ENCODE measurements around the gene ANKS3.
A peak's percentile ranks its signal among the peaks of the same experiment; 100 is the strongest.

ANKS3 gene

GRCh38 chr16:4675864-4676786 lies 57.9 kb downstream of the ANKS3 start:
- no peaks in the 10 kb centered on the region for H3K9me3 ChIP-seq (ENCODE audit: control insufficient read depth, insufficient read depth, low read depth, low read length)
- H3K9ac ChIP-seq (ENCODE audit: low read length): no peak overlapping the region
- H3K36me3 ChIP-seq (ENCODE audit: control insufficient read depth, insufficient read depth, low read length): peaks cover 42% of the 10 kb centered on the region
- H3K4me1 ChIP-seq (ENCODE audit: control insufficient read depth, insufficient read depth, low read length): peaks cover 4% of the 10 kb centered on the region; the same call in 1 of the 2 replicates
- peak overlapping the region; percentile 51; the same call in 1 of the 2 replicates for H3K27ac ChIP-seq (ENCODE audit: low read depth, low read length)
- H3K4me3 ChIP-seq (ENCODE audit: low read depth, low read length): no peak overlapping the region
- no peaks in the 10 kb centered on the region for H3K27me3 ChIP-seq (ENCODE audit: control insufficient read depth, insufficient read depth, low read length)

DNA sequence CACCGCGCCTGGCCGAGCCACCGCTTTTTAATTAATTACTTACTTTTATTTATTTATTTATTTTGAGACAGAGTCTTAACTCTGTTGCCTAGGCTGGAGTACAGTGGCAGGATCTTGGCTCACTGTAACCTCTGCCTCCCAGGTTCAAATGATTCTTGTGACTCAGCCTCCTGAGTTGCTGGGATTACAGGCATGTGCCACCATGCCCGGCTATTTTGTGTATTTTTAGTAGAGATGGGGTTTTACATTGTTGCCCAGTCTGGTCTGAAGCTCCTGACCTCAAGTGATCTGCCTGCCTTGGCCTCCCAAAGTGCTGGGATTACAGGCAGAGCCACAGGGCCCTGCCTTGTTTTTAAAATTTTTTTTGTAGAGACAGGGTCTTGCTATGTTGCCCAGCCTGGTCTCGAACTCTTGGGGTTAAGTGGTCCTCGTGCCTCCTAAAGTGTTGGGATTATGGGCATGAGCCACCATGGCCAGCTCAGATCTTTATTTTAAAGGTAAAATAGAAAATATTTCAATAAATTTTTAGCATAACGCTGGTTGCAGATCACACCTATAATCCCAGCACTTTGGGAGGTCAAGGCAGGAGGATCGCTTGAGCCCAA lies 59.0 kb downstream of the ANKS3 start:
- Histone ChIP-seq H3K9ac (ENCODE audit: low read length) (no peak overlapping the region), H3K9me3 (ENCODE audit: control insufficient read depth, insufficient read depth, low read depth, low read length) (no peaks in the 10 kb centered on the region), H3K27me3 (ENCODE audit: control insufficient read depth, insufficient read depth, low read length) (no peaks in the 10 kb centered on the region), H3K4me3 (ENCODE audit: low read depth, low read length) (no peak overlapping the region), H3K4me1 (ENCODE audit: control insufficient read depth, insufficient read depth, low read length) (peaks cover 4% of the 10 kb centered on the region; the same call in 1 of the 2 replicates), H3K36me3 (ENCODE audit: control insufficient read depth, insufficient read depth, low read length) (peaks cover 48% of the 10 kb centered on the region), H3K27ac (ENCODE audit: low read depth, low read length) (no peak overlapping the region)

GRCh38 chr16:4673387-4674046 lies 60.6 kb downstream of the ANKS3 start:
- no peak overlapping the region for H3K9ac ChIP-seq (ENCODE audit: low read length)
- no peak overlapping the region for H3K27ac ChIP-seq (ENCODE audit: low read depth, low read length)
- no peaks in the 10 kb centered on the region for H3K9me3 ChIP-seq (ENCODE audit: control insufficient read depth, insufficient read depth, low read depth, low read length)
- H3K27me3 ChIP-seq (ENCODE audit: control insufficient read depth, insufficient read depth, low read length): no peaks in the 10 kb centered on the region
- no peak overlapping the region for H3K4me3 ChIP-seq (ENCODE audit: low read depth, low read length)
- peaks cover 4% of the 10 kb centered on the region; the same call in 1 of the 2 replicates for H3K4me1 ChIP-seq (ENCODE audit: control insufficient read depth, insufficient read depth, low read length)
- H3K36me3 ChIP-seq (ENCODE audit: control insufficient read depth, insufficient read depth, low read length): peaks cover 52% of the 10 kb centered on the region

- Histone ChIP-seq H3K27me3 (ENCODE audit: control insufficient read depth, insufficient read depth, low read length) (no peaks in the 10 kb centered on the region), H3K4me3 (ENCODE audit: low read depth, low read length) (no peak overlapping the region), H3K9ac (ENCODE audit: low read length) (no peak overlapping the region), H3K9me3 (ENCODE audit: control insufficient read depth, insufficient read depth, low read depth, low read length) (no peaks in the 10 kb centered on the region), H3K4me1 (ENCODE audit: control insufficient read depth, insufficient read depth, low read length) (peaks cover 4% of the 10 kb centered on the region; the same call in 1 of the 2 replicates), H3K36me3 (ENCODE audit: control insufficient read depth, insufficient read depth, low read length) (peaks cover 80% of the 10 kb centered on the region), H3K27ac (ENCODE audit: low read depth, low read length) (no peak overlapping the region)
Observed at GRCh38 chr16:4668313-4668960, 65.6 kb downstream of the ANKS3 start.

DNA sequence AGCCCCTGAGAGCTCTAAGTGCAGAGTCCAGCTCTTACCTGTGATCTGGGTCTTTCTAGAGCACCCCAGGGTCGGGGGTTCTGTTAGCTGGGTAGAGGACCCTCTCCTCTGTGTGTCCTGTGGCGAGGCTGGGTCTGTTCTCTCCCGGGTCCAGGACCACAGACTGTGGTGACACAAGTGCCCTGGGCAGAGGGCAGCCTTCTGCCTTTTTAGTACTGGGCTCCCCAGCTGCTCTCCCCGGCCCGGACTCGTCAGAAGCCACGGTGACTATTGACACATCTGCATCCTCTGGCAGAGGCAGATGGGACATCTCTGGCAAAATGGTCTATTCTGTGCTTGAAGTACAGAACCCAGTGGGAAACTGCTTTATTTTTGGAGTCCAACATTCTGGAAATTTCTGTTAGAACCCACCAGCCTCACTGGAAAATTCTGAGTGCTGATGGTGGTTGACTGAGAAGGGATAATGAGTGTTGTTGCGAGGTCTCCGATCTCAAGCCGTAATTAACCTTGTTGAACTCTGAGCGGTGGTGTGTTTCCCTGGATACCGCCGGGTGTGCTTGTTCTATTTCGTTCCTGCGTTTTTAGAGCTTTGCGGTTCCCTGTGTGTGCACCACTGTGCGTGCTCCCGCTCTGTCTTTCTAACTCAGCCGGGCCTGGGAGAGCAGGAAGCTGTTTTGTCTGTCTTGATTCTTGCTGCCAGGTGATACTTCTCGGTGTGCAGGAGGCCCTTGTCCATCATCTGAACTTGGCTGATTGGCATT lies 66.7 kb downstream of the ANKS3 start:
- Histone ChIP-seq H3K9ac (ENCODE audit: low read length) (no peak overlapping the region), H3K36me3 (ENCODE audit: control insufficient read depth, insufficient read depth, low read length) (peaks cover 72% of the 10 kb centered on the region), H3K27me3 (ENCODE audit: control insufficient read depth, insufficient read depth, low read length) (no peaks in the 10 kb centered on the region), H3K4me1 (ENCODE audit: control insufficient read depth, insufficient read depth, low read length) (peaks cover 4% of the 10 kb centered on the region; the same call in 1 of the 2 replicates), H3K9me3 (ENCODE audit: control insufficient read depth, insufficient read depth, low read depth, low read length) (no peaks in the 10 kb centered on the region), H3K27ac (ENCODE audit: low read depth, low read length) (no peak overlapping the region), H3K4me3 (ENCODE audit: low read depth, low read length) (no peak overlapping the region)

DNA sequence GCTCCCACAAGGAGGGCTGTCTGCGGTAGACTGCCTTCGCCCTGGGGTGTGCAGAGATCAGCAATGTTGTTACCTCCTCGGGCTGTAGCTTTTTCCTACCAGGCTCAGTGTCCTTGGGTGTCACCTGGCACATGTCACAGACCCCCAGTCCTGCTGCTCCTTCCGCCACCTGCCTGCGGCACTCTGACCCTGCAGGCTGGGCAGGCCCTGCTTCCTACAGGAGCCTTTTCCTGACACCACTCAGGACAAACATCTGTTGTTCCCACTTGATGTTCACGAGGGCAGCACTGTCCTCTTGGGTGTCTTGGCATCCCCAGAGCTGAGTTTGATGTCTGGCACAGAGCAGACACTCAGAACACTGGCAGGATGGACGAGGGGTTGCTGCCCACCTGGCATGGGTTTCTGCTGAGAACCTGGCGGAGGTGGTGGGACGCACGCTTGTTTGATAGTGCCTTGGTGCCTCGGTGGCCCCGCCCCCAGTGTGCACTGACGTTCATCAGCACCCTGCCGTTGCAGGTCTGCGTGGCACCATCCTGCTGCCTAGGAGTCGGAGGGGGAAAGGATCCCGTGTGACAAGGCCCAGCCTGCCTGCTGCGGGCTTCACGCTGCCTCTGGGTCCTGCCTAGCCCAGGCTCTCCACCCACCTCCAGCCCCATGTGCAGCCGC lies 67.4 kb downstream of the ANKS3 start:
- no peaks in the 10 kb centered on the region for H3K9me3 ChIP-seq (ENCODE audit: control insufficient read depth, insufficient read depth, low read depth, low read length)
- H3K9ac ChIP-seq (ENCODE audit: low read length): no peak overlapping the region
- peaks cover 71% of the 10 kb centered on the region for H3K36me3 ChIP-seq (ENCODE audit: control insufficient read depth, insufficient read depth, low read length)
- no peaks in the 10 kb centered on the region for H3K27me3 ChIP-seq (ENCODE audit: control insufficient read depth, insufficient read depth, low read length)
- peaks cover 4% of the 10 kb centered on the region; the same call in 1 of the 2 replicates for H3K4me1 ChIP-seq (ENCODE audit: control insufficient read depth, insufficient read depth, low read length)
- no peak overlapping the region for H3K27ac ChIP-seq (ENCODE audit: low read depth, low read length)
- H3K4me3 ChIP-seq (ENCODE audit: low read depth, low read length): no peak overlapping the region

DNA sequence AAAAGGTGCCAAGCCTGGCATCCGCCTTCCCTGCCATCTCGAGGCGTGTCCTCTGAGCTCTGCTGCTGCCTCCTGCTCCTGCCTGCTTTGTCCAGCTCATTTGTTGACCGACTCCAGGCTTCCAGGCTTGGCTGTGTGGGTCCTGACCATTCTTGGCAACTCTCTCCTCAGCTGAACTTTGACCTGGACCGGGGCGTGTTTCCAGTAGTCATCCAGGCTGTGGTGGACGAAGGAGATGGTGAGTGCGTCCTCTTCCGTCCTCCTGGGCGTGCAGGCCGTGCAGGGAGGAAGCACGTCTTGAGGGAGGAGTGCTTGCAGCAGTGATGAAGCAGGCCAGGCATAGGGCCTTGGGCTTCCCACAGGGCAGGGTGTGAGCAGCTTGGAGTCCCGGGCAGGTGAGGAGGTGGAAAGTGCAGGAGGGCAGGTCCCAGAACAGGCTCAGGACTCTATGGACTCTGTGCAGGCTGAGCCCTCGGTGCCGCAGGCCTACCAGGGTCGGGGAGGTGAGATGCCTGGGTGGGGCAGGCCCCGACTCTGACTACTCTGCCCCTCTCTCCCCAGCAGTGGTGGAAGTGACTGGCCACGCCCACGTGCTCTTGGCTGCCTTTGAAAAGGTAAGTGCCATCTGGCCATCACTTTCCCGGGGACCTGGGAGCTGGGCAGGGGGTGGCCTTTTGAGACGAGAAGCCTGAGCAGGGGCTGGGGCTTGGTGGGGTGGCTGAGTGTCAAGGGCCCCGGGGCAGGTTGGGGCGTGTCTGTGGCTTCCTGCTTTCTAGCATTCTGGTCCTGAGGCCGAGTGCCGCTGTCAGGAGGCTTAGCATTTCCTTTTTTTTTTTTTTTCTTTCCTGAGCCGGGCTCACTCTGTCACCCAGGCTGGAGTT lies 69.3 kb downstream of the ANKS3 start:
- Histone ChIP-seq H3K9ac (ENCODE audit: low read length) (no peak overlapping the region), H3K27me3 (ENCODE audit: control insufficient read depth, insufficient read depth, low read length) (no peaks in the 10 kb centered on the region), H3K27ac (ENCODE audit: low read depth, low read length) (no peak overlapping the region), H3K9me3 (ENCODE audit: control insufficient read depth, insufficient read depth, low read depth, low read length) (no peaks in the 10 kb centered on the region), H3K4me3 (ENCODE audit: low read depth, low read length) (no peak overlapping the region), H3K4me1 (ENCODE audit: control insufficient read depth, insufficient read depth, low read length) (peaks cover 4% of the 10 kb centered on the region; the same call in 1 of the 2 replicates), H3K36me3 (ENCODE audit: control insufficient read depth, insufficient read depth, low read length) (peaks cover 62% of the 10 kb centered on the region)

DNA sequence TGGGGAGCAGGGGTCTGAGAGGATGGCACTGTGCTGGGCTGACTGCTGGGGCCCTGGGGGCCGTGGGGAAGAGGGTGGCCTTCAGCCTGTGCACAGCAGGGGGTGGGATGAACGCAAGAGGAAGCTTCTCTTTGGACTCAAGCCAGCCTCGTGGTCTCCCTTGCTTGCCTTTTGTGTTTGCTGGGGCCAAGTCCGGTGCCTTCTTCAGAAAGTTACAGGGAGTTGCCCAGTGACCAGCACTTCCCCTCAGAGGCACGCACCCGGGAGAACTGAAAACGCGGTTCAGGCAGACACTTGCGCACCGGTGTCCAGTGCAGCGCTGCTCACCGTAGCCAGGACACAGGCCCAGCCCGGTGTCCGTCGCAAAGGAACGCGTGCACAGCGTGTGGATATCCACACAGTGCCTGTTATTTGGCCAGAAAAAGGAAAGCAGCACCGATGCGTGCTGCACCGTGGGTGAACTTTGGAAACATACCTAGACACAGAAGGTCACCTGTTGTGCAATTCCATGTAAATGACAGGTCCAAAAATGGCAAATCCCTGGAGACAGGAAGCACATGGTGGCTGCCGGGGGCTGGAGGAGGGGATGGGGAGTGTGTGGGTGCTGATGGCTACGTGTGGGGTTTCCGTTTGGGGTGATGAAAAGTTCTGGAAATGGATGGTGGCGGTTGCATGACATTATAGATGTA lies 70.2 kb downstream of the ANKS3 start:
- no peak overlapping the region for H3K9ac ChIP-seq (ENCODE audit: low read length)
- no peak overlapping the region for H3K4me3 ChIP-seq (ENCODE audit: low read depth, low read length)
- H3K27ac ChIP-seq (ENCODE audit: low read depth, low read length): no peak overlapping the region
- peaks cover 59% of the 10 kb centered on the region for H3K36me3 ChIP-seq (ENCODE audit: control insufficient read depth, insufficient read depth, low read length)
- no peaks in the 10 kb centered on the region for H3K27me3 ChIP-seq (ENCODE audit: control insufficient read depth, insufficient read depth, low read length)
- H3K4me1 ChIP-seq (ENCODE audit: control insufficient read depth, insufficient read depth, low read length): peaks cover 4% of the 10 kb centered on the region; the same call in 1 of the 2 replicates
- H3K9me3 ChIP-seq (ENCODE audit: control insufficient read depth, insufficient read depth, low read depth, low read length): no peaks in the 10 kb centered on the region

DNA sequence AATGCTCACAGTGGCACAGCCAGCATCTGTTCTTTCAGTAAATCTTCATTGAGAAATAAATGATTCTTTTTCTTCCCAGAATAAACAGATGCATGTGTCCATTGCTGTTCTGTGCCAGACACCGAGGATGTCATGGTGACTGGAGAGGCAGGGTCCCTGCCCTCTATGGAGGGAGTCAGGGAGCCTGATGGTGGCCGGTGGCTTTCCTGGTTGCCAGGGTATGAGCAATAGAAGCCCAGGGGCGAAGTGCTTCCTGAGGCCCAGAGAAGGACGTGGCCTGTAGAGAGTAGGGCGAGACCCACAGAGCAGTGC lies 70.7 kb downstream of the ANKS3 start:
- peaks cover 59% of the 10 kb centered on the region for H3K36me3 ChIP-seq (ENCODE audit: control insufficient read depth, insufficient read depth, low read length)
- no peaks in the 10 kb centered on the region for H3K9me3 ChIP-seq (ENCODE audit: control insufficient read depth, insufficient read depth, low read depth, low read length)
- no peak overlapping the region for H3K27ac ChIP-seq (ENCODE audit: low read depth, low read length)
- no peaks in the 10 kb centered on the region for H3K27me3 ChIP-seq (ENCODE audit: control insufficient read depth, insufficient read depth, low read length)
- no peak overlapping the region for H3K9ac ChIP-seq (ENCODE audit: low read length)
- H3K4me3 ChIP-seq (ENCODE audit: low read depth, low read length): no peak overlapping the region
- peaks cover 4% of the 10 kb centered on the region; the same call in 1 of the 2 replicates for H3K4me1 ChIP-seq (ENCODE audit: control insufficient read depth, insufficient read depth, low read length)

All from HUES6 (cell line).